ENCODE measurements around the gene WDFY1. TPM values are rescaled to one million over a fixed set of nuclear protein-coding genes. Genes with fewer than 3 reads are reported as not detected.
A peak's percentile ranks its signal among the peaks of the same experiment; 100 is the strongest.

The WDFY1 gene
- total and polyA plus RNA-seq, 8 donors, result 8.2 to 134 (median 31.4) TPM

DNA sequence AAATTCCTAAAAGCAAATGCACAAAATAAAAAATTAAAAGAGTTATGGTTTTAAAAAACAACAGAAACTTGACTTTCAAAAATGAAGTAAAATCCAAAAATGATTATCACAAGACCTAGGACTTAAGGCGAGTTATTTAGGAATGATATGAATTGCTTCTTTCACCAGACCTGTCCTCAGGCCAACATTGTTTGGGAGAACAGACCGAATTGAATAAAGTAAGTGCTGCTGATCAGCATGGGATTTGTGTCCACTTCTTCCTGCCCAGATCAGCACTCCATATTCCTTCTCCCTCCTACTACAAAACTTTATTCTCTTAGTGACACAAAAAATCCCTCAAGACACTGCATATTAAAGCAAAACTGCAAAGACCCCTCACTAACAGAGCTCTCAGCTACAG lies 39.1 kb downstream of the WDFY1 start:
- no peaks in the 10 kb centered on the region for H3K9me3 ChIP-seq
- no peak for DNase-seq
- H3K27me3 ChIP-seq, result no peaks in the 10 kb centered on the region
- H3K27ac ChIP-seq, result no peak overlapping the region
- H3K4me1 ChIP-seq, result peaks cover 13 to 36% (median 22%) of the 10 kb centered on the region in 4 donors
- H3K36me3 ChIP-seq, result peaks cover 2 to 34% (median 29%) of the 10 kb centered on the region in 4 donors
- H3K4me3 ChIP-seq, result no peak overlapping the region
- WGBS, 5 donors, result 66 to 89% (median 77%) methylated on average over 2 of the region's 2 CpGs
- TF ChIP-seq, protein P1, sequence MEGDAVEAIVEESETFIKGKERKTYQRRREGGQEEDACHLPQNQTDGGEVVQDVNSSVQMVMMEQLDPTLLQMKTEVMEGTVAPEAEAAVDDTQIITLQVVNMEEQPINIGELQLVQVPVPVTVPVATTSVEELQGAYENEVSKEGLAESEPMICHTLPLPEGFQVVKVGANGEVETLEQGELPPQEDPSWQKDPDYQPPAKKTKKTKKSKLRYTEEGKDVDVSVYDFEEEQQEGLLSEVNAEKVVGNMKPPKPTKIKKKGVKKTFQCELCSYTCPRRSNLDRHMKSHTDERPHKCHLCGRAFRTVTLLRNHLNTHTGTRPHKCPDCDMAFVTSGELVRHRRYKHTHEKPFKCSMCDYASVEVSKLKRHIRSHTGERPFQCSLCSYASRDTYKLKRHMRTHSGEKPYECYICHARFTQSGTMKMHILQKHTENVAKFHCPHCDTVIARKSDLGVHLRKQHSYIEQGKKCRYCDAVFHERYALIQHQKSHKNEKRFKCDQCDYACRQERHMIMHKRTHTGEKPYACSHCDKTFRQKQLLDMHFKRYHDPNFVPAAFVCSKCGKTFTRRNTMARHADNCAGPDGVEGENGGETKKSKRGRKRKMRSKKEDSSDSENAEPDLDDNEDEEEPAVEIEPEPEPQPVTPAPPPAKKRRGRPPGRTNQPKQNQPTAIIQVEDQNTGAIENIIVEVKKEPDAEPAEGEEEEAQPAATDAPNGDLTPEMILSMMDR (IDR thresholded peaks at IDR 0.05), result no peak
- no peak for TF ChIP-seq POLR2A (IDR thresholded peaks at IDR 0.05)
- TF ChIP-seq EP300 (IDR thresholded peaks at IDR 0.05), result no peak
- TF ChIP-seq POLR2AphosphoS5 (IDR thresholded peaks at IDR 0.05), result no peak
- intact Hi-C loops (cut with DNase I; ENCODE audit: low total_unique reads), result no loop called here

DNA sequence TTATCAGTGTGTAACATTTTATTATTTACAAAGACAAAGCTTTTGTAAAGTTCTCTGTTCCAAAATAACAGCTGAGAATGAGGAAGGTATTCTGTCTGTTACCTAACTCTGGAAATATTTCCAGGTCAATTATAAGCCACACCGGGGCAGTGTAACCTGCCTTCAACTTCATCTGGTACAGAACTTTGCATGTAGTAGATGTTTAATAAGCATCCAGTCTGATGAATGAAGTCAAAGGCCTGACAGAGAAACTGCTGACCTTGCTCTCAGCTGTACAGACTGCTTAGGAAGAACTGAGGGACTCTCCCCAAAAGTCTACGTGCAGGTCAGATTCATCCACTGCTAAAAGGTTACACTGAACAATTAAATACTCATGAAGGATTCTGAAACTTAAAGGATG lies 43.3 kb downstream of the WDFY1 start:
- peaks cover 0 to 7% (median 0%) of the 10 kb centered on the region in 4 donors for H3K4me1 ChIP-seq
- DNase-seq, result peak in 1 of 2 donors; percentile 13
- 43 to 63% (median 58%) methylated on average over 2 of the region's 2 CpGs for WGBS, 5 donors
- H3K27me3 ChIP-seq, result no peaks in the 10 kb centered on the region
- H3K9me3 ChIP-seq, result no peaks in the 10 kb centered on the region
- H3K36me3 ChIP-seq, result peaks cover 23 to 71% (median 66%) of the 10 kb centered on the region in 4 donors
- TF ChIP-seq POLR2A (IDR thresholded peaks at IDR 0.05) (no peak), POLR2AphosphoS5 (IDR thresholded peaks at IDR 0.05) (no peak), EP300 (IDR thresholded peaks at IDR 0.05) (no peak)
- TF ChIP-seq, protein P1 (IDR thresholded peaks at IDR 0.05), result no peak
- intact Hi-C loops (cut with DNase I; ENCODE audit: low total_unique reads), result no loop called here
- H3K4me3 ChIP-seq, result no peak overlapping the region
- no peak overlapping the region for H3K27ac ChIP-seq

DNA sequence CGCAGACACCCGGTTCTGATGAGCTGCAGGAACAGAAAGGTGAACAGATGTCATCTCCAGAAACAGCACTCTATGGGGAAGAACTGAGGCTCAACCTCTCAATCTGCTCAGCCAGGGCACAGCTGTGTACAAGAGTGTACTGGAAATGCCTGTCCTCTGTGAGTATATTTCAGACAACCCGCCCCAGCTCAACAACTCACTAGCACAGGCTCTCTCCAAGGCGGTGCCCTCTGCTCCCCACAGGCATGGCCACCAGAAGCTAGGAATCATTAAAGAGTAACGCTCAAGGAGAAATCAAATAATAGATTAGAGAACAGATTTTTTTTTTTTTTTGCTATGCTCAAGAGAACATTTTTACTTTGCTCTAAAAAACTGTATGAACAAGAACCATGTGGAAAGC lies 43.8 kb downstream of the WDFY1 start:
- H3K9me3 ChIP-seq, result no peaks in the 10 kb centered on the region
- 52 to 81% (median 67%) methylated on average over 5 of the region's 5 CpGs for WGBS, 5 donors
- no peak overlapping the region for H3K4me3 ChIP-seq
- H3K27me3 ChIP-seq, result no peaks in the 10 kb centered on the region
- peaks cover 23 to 71% (median 68%) of the 10 kb centered on the region in 4 donors for H3K36me3 ChIP-seq
- intact Hi-C loops (cut with DNase I; ENCODE audit: low total_unique reads), result no loop called here
- H3K4me1 ChIP-seq, result peaks cover 0 to 12% (median 0%) of the 10 kb centered on the region in 4 donors
- DNase-seq, result no peak
- no peak overlapping the region for H3K27ac ChIP-seq
- TF ChIP-seq, protein P1 (IDR thresholded peaks at IDR 0.05), result no peak
- TF ChIP-seq POLR2AphosphoS5 (IDR thresholded peaks at IDR 0.05) (no peak), POLR2A (IDR thresholded peaks at IDR 0.05) (no peak), EP300 (IDR thresholded peaks at IDR 0.05) (no peak)

DNA sequence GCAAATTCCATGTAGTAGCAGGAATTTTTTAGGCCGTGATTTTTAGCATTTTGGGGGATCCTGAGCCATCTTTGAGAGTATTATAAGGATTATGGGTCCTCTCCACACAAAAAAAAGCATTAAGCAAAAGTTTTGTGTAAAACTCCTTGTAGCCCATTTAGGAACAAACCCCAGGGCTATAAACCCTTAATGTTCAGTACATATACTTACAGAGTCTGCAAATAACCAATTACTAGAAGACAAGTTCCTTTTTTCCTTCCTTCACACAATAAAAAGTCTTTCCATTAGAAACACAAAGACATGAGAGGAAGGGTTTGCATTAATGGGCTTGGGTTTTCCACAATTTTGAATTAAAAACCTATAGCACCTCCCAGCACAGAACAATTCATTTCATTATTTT lies 44.6 kb downstream of the WDFY1 start:
- no peak for TF ChIP-seq POLR2AphosphoS5 (IDR thresholded peaks at IDR 0.05)
- no peak for TF ChIP-seq POLR2A (IDR thresholded peaks at IDR 0.05)
- no peak for TF ChIP-seq EP300 (IDR thresholded peaks at IDR 0.05)
- TF ChIP-seq, protein P1 (IDR thresholded peaks at IDR 0.05), result no peak
- H3K36me3 ChIP-seq, result peaks cover 23 to 72% (median 68%) of the 10 kb centered on the region in 4 donors
- no peak overlapping the region for H3K27ac ChIP-seq
- no peak overlapping the region for H3K4me3 ChIP-seq
- WGBS, 5 donors, result 90 to 97% (median 93%) methylated on average over 1 of the region's 1 CpG
- H3K27me3 ChIP-seq, result no peaks in the 10 kb centered on the region
- H3K4me1 ChIP-seq, result peaks cover 0 to 12% (median 0%) of the 10 kb centered on the region in 4 donors
- no peaks in the 10 kb centered on the region for H3K9me3 ChIP-seq
- intact Hi-C loops (cut with DNase I; ENCODE audit: low total_unique reads), result no loop called here
- DNase-seq, result no peak
